Activated T-helper 1 cell treated with anti-CD3 and anti-CD28 coated beads, Interleukin-2, amount 50 U/mL, for 16 hours (primary cell): ENCODE measurements around the gene YTHDC1.
"Not testable (repeated sequence)": the region's sequence is repeated elsewhere in the genome, so short reads cannot be mapped to it uniquely, and the experiment has no call there.

ENCODE experiments used
- DNase-seq, 2 donors: peaks; one replicate each; pipeline ENCODE4 v3.0.0-alpha.2; 2020; ENCODE audit warnings: low read depth in 1 of 2, low spot score in 1 of 2

Gene YTHDC1

GRCh38 chr4:68297137-68297536 lies 52.8 kb downstream of the YTHDC1 start:
- DNase-seq, result no peak

GRCh38 chr4:68291256-68291655 lies 58.6 kb downstream of the YTHDC1 start:
- DNase-seq, result no peak

GRCh38 chr4:68288393-68288740 lies 61.5 kb downstream of the YTHDC1 start:
- no peak for DNase-seq

GRCh38 chr4:68287704-68288392 lies 62.0 kb downstream of the YTHDC1 start:
- DNase-seq, result no peak

- no peak for DNase-seq
These were observed 66.2 kb downstream of the YTHDC1 start for GRCh38 chr4:68283714-68284113.

- no peak for DNase-seq
These were observed 66.8 kb downstream of the YTHDC1 start for GRCh38 chr4:68283095-68283494.

GRCh38 chr4:68281796-68282740 lies 67.8 kb downstream of the YTHDC1 start:
- DNase-seq, result not testable (repeated sequence)

GRCh38 chr4:68278029-68278428 lies 71.9 kb downstream of the YTHDC1 start:
- DNase-seq, result no peak

GRCh38 chr4:68277627-68278026 lies 72.3 kb downstream of the YTHDC1 start:
- no peak for DNase-seq

GRCh38 chr4:68272860-68273259 lies 77.0 kb downstream of the YTHDC1 start:
- no peak for DNase-seq

GRCh38 chr4:68272380-68272779 lies 77.5 kb downstream of the YTHDC1 start:
- DNase-seq, result no peak

GRCh38 chr4:68271851-68272357 lies 78.0 kb downstream of the YTHDC1 start:
- DNase-seq, result no peak

GRCh38 chr4:68267433-68267944 lies 82.4 kb downstream of the YTHDC1 start:
- DNase-seq, result no peak

- no peak for DNase-seq
These were observed 84.9 kb downstream of the YTHDC1 start for GRCh38 chr4:68264875-68265565.
